ENCODE data around the gene MMP11. TPM values are rescaled to one million over a fixed set of nuclear protein-coding genes. Genes with fewer than 3 reads are reported as not detected.
"Not testable (repeated sequence)": the region's sequence is repeated elsewhere in the genome, so short reads cannot be mapped to it uniquely, and the experiment has no call there.

Gene MMP11
- total and polyA plus RNA-seq, 2 of the 4 experiments (the other 2 are of a cell fraction), result 2.2 to 6.0 TPM

DNA sequence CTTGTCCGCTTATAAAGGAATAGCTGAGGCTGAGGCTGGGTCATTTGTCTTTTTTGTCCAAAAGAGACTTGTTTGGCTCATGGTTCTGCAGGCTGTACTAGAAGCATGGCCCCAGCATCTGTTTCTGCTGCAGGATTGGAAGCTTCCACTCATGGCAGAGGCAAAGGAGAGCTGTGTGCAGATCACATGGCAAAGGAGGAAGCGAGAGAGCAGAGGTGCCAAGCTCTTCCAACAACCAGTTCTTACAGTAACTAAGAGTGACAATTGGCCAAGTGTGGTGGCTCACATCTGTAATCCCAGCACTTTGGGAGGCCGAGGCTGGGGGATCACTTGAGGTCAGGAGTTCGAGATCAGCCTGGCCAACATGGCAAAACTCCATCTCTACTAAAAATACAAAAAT is 44.5 kb upstream of the MMP11 start:
- H3K9ac ChIP-seq (ENCODE audit: low read depth, low read length); H3K23ac ChIP-seq (ENCODE audit: low read depth, low read length); H2BK5ac ChIP-seq (ENCODE audit: low read depth, low read length, poor library complexity, severe bottlenecking); H3K9me1 ChIP-seq (ENCODE audit: insufficient read depth, low read length); H2BK20ac ChIP-seq (ENCODE audit: low read depth, low read length); DNase-seq; ATAC-seq (ENCODE audit: low read depth); H3K4me2 ChIP-seq (ENCODE audit: low read depth, low read length); dilution Hi-C loops (cut with HindIII; ENCODE audit: low sequenced_read_pairs, unreplicated experiment); in situ Hi-C loops (cut with MboI; ENCODE audit: low sequenced_read_pairs); H4K20me1 ChIP-seq (ENCODE audit: insufficient read depth, low read length); H3K27ac ChIP-seq (ENCODE audit: insufficient read depth, low read length); H3K36me3 ChIP-seq (ENCODE audit: control insufficient read depth, insufficient read depth, low read length); H4K5ac ChIP-seq (ENCODE audit: low read depth, low read length); H2AFZ ChIP-seq (replicated peaks; ENCODE audit: low read length, poor library complexity); H3K14ac ChIP-seq (replicated peaks; ENCODE audit: low read depth, low read length); H2AK5ac ChIP-seq (ENCODE audit: low read depth, low read length); H3K27me3 ChIP-seq (ENCODE audit: control insufficient read depth, insufficient read depth, low read length); BruUV-seq (replicated peaks); H2BK120ac ChIP-seq (ENCODE audit: low read depth, low read length); H3K18ac ChIP-seq (ENCODE audit: low read depth, low read length); H3K4me3 ChIP-seq (ENCODE audit: insufficient read depth, low read depth, low read length); H3K79me1 ChIP-seq (ENCODE audit: low read depth in 1 of 2, low read length in 2 of 2); H3K4ac ChIP-seq (ENCODE audit: low read depth, low read length); H3K56ac ChIP-seq (ENCODE audit: extremely low read depth, insufficient read depth, low read length); intact Hi-C loops (cut with micrococcal nuclease); H4K8ac ChIP-seq (ENCODE audit: low read depth in 2 of 2, low read length in 2 of 2); H3K9me3 ChIP-seq (ENCODE audit: control insufficient read depth, insufficient read depth, low read length); H4K91ac ChIP-seq (ENCODE audit: insufficient read depth, low read depth, low read length); POLR2A ChIA-PET (ENCODE audit: unreplicated experiment); H2BK15ac ChIP-seq (ENCODE audit: low read depth, low read length); H2AK9ac ChIP-seq (replicated peaks; ENCODE audit: low read depth, low read length, poor library complexity); H3K4me1 ChIP-seq (ENCODE audit: control insufficient read depth, insufficient read depth, low read length): not testable (repeated sequence)
- CTCF ChIA-PET, result interaction anchor here (0.7 to 1.0 kb wide), 2 partner anchors 21 to 118 kb away, joined by 8 read pairs; no protein-coding TSS in a partner anchor
- WGBS, 2 experiments (ENCODE audit: extremely low coverage in 2 of 2, insufficient read length in 1 of 2), result no CpG with 5 or more reads among the region's 4 CpGs

Measured in IMR-90 (cell line).